WERI-Rb-1 (cell line): ENCODE results near the gene PDLIM5.

ENCODE experiments used
- DNase-seq: peaks from one replicate; pipeline ENCODE4 v3.0.0-alpha.2; 2020
- H3K27ac ChIP-seq: fragments of 250-450 bp; sonication (Bioruptor Pico); 2 replicates; pipeline ENCODE4 v1.5.1; 2020; ENCODE audit warnings: mild to moderate bottlenecking, moderate library complexity
- H3K27me3 ChIP-seq: fragments of 250-450 bp; sonication (Bioruptor Pico); 2 replicates; pipeline ENCODE4 v1.5.1; 2021; ENCODE audit warnings: mild to moderate bottlenecking, low read depth, moderate library complexity; ENCODE audit not compliant: insufficient read depth, severe bottlenecking
- H3K36me3 ChIP-seq: fragments of 250-450 bp; sonication (Bioruptor Pico); 2 replicates; pipeline ENCODE4 v1.5.1; 2020; ENCODE audit warnings: mild to moderate bottlenecking, moderate library complexity
- H3K4me3 ChIP-seq: 2 replicates; pipeline ENCODE4 v1.5.1; 2011; ENCODE audit warnings: low read depth, mild to moderate bottlenecking, control low read depth, low read length
- H3K9me3 ChIP-seq: fragments of 250-450 bp; sonication (Bioruptor Pico); 2 replicates; pipeline ENCODE4 v1.5.1; 2021; ENCODE audit warnings: mild to moderate bottlenecking, moderate library complexity; ENCODE audit not compliant: severe bottlenecking
- TF ChIP-seq, protein P1 (sequence below): IDR thresholded peaks from 2 replicates; pipeline ENCODE4 v1.5.1; 2011; ENCODE audit warnings: low read depth, mild to moderate bottlenecking, control low read depth, inconsistent platforms, low read length

The PDLIM5 gene

DNA sequence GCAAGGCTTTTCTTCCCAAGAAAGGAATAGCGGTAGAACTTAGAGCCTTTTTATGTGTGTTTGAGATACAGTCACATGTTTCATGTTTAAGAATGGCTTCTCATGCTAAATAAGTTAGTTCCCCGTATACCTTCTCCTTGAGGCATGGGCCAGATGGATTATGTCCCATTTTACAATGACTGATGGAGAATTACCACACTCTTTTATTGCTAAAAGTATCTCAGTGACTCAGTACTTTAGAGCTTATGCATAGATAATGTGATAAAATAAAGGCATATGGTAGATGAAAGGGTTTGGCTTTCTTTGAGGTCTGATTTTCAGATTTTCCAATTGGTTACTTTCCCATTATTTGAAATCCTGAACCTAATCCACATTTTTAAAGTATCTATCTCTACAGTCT, 184.3 kb downstream of the PDLIM5 start:
- no peaks in the 10 kb centered on the region for H3K27me3 ChIP-seq

DNA sequence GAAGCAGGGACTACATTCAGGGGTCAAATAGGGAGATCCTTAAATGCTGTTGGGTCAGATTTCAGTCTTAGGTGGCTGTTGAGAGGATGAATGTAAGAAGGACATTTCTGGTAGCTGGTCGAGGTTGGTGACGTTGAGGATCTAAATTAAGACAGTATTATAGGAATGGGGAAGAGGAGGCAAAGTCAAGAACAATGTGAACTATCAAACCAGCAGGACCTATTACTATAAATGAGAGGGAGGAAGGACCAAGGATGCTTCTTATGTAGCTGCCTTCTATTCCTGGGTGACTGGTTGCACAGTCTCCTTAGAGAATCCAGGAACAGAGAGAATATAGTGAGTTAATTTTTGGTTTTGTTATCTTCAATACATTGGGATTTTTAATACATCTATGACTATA, 187.6 kb downstream of the PDLIM5 start:
- H3K27ac ChIP-seq: no peak overlapping the region
- no peak overlapping the region for H3K4me3 ChIP-seq
- no peaks in the 10 kb centered on the region for H3K27me3 ChIP-seq
- H3K36me3 ChIP-seq: no peaks in the 10 kb centered on the region
- H3K9me3 ChIP-seq: no peaks in the 10 kb centered on the region
- DNase-seq: no peak
- TF ChIP-seq, protein P1, sequence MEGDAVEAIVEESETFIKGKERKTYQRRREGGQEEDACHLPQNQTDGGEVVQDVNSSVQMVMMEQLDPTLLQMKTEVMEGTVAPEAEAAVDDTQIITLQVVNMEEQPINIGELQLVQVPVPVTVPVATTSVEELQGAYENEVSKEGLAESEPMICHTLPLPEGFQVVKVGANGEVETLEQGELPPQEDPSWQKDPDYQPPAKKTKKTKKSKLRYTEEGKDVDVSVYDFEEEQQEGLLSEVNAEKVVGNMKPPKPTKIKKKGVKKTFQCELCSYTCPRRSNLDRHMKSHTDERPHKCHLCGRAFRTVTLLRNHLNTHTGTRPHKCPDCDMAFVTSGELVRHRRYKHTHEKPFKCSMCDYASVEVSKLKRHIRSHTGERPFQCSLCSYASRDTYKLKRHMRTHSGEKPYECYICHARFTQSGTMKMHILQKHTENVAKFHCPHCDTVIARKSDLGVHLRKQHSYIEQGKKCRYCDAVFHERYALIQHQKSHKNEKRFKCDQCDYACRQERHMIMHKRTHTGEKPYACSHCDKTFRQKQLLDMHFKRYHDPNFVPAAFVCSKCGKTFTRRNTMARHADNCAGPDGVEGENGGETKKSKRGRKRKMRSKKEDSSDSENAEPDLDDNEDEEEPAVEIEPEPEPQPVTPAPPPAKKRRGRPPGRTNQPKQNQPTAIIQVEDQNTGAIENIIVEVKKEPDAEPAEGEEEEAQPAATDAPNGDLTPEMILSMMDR: no peak

More for the DNA sequence above, 184.3 kb downstream of the PDLIM5 start:
- no peaks in the 10 kb centered on the region for H3K9me3 ChIP-seq
- TF ChIP-seq, protein P1: no peak
- H3K36me3 ChIP-seq: no peaks in the 10 kb centered on the region
- no peak for DNase-seq
- no peak overlapping the region for H3K27ac ChIP-seq
- no peak overlapping the region for H3K4me3 ChIP-seq

DNA sequence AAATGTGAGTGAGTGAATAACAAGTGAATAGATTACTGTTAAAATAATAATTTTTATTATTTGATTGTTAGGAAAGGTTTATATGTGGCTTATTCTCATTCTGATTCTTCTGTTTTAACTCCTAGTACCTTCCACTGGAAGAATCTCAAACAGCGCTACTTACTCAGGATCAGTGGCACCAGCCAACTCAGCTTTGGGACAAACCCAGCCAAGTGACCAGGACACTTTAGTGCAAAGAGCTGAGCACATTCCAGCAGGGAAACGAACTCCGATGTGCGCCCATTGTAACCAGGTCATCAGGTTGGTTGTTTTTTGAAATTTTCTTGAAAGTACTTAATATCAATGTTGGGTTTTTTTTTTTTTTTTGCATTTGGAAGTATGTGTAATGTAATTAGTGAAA, 188.4 kb downstream of the PDLIM5 start:
- Histone ChIP-seq H3K27me3 (no peaks in the 10 kb centered on the region), H3K4me3 (no peak overlapping the region), H3K36me3 (no peaks in the 10 kb centered on the region), H3K9me3 (no peaks in the 10 kb centered on the region), H3K27ac (no peak overlapping the region)
- TF ChIP-seq, protein P1: no peak
- DNase-seq: no peak

- Histone ChIP-seq H3K36me3 (no peaks in the 10 kb centered on the region), H3K4me3 (no peak overlapping the region), H3K27ac (no peak overlapping the region), H3K9me3 (no peaks in the 10 kb centered on the region), H3K27me3 (no peaks in the 10 kb centered on the region)
- TF ChIP-seq, protein P1: no peak
- no peak for DNase-seq
Measured at GRCh38 chr4:94641702-94642560, 190.2 kb downstream of the PDLIM5 start.

- TF ChIP-seq, protein P1: no peak
- Histone ChIP-seq H3K27me3 (no peaks in the 10 kb centered on the region), H3K36me3 (no peaks in the 10 kb centered on the region), H3K9me3 (no peaks in the 10 kb centered on the region), H3K27ac (no peak overlapping the region), H3K4me3 (no peak overlapping the region)
- DNase-seq: peak; percentile 72
Measured at GRCh38 chr4:94642561-94642866, 190.8 kb downstream of the PDLIM5 start.

DNA sequence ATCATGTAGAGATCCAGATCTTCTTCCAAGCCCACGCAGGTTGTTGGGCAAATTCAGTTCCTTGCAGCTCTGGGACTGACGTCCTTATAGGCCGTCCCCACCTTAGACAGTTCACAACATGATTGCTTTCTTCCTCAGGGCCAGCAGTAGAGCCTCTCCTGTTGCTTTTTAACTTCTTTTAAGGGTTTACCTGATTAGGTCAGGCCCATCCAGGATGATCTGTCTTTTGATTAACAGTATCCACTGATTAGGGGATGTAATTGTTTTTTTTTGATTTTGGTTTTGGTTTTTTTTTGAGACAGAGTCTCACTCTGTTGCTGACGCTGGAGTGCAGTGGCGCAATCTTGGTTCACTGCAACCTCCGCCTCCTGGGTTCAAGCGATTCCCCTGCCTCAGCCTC, 197.0 kb downstream of the PDLIM5 start:
- Histone ChIP-seq H3K4me3 (no peak overlapping the region), H3K27me3 (no peaks in the 10 kb centered on the region), H3K27ac (no peak overlapping the region), H3K9me3 (no peaks in the 10 kb centered on the region), H3K36me3 (no peaks in the 10 kb centered on the region)
- no peak for DNase-seq
- TF ChIP-seq, protein P1: no peak
